Caco-2 (cell line): ENCODE results near the gene STK33. TPM values are rescaled to one million over a fixed set of nuclear protein-coding genes. Genes with fewer than 3 reads are reported as not detected.

Experiments used
- BruUV-seq: library from RNA; stranded (reverse); fragments of 400-500 nt; replicated peaks from 2 replicates; lab custom pipeline; 2021; lab: Mats Ljungman, UMichigan
- CTCF ChIA-PET: fragments of 300-600 bp; sonication (Branson Sonifier 250); formaldehyde crosslinking; loops from one replicate; lab custom pipeline; 2022; ENCODE audit warnings: antibody characterized with exemption; lab: Charles Lee
- POLR2A ChIA-PET: fragments of 300-600 bp; sonication (Branson Sonifier 250); formaldehyde crosslinking; loops from one replicate; lab custom pipeline; 2022; ENCODE audit warnings: antibody characterized with exemption; lab: Charles Lee
- DNase-seq, 2 experiments: peaks; one replicate each; pipeline versions ENCODE4 v3.0.0 to v3.0.0-alpha.2; 2020 to 2022
- H3K27me3 ChIP-seq: replicated peaks from 2 replicates; pipeline ENCODE4 v1.6.0; 2011; ENCODE audit warnings: low read length; ENCODE audit not compliant: control insufficient read depth, insufficient read depth
- H3K36me3 ChIP-seq: 2 replicates; pipeline ENCODE4 v1.5.1; 2011; ENCODE audit warnings: low read length; ENCODE audit not compliant: control insufficient read depth, insufficient read depth
- H3K4me1 ChIP-seq: fragments of 250-450 bp; sonication (Bioruptor Pico); 2 replicates; pipeline ENCODE4 v1.5.1; 2020; ENCODE audit warnings: mild to moderate bottlenecking
- H3K4me3 ChIP-seq: 2 replicates; pipeline ENCODE4 v1.5.1; 2011; ENCODE audit warnings: low read depth, mild to moderate bottlenecking, control low read depth, low read length
- H3K9me3 ChIP-seq: fragments of 250-450 bp; sonication (Bioruptor Pico); 2 replicates; pipeline ENCODE4 v1.5.1; 2020; ENCODE audit warnings: mild to moderate bottlenecking, moderate library complexity
- H3K27ac Mint-ChIP-seq: one replicate; pipeline ENCODE4 v1.8.0; 2022; ENCODE audit warnings: mixed read lengths; ENCODE audit not compliant: unreplicated experiment
- H3K27me3 Mint-ChIP-seq: one replicate; pipeline ENCODE4 v1.8.0; 2022; ENCODE audit warnings: mixed read lengths; ENCODE audit not compliant: insufficient read depth, unreplicated experiment
- H3K36me3 Mint-ChIP-seq: one replicate; pipeline ENCODE4 v1.8.0; 2022; ENCODE audit warnings: mild to moderate bottlenecking, mixed read lengths; ENCODE audit not compliant: insufficient read depth, unreplicated experiment
- H3K4me1 Mint-ChIP-seq: one replicate; pipeline ENCODE4 v1.8.0; 2022; ENCODE audit warnings: low read depth, mixed read lengths; ENCODE audit not compliant: unreplicated experiment
- H3K4me3 Mint-ChIP-seq: one replicate; pipeline ENCODE4 v1.8.0; 2022; ENCODE audit warnings: mild to moderate bottlenecking, moderate library complexity, mixed read lengths; ENCODE audit not compliant: unreplicated experiment
- H3K9me3 Mint-ChIP-seq: one replicate; pipeline ENCODE4 v1.8.0; 2022; ENCODE audit warnings: mixed read lengths; ENCODE audit not compliant: unreplicated experiment
- CTCF ChIP-seq, 2 experiments: fragments of 200-600 bp in 1 of 2; IDR thresholded peaks; 1 replicate in 1 of 2; 2 replicates in 1 of 2; pipeline versions ENCODE4 v1.5.1 to v1.8.0; 2011 to 2022; ENCODE audit warnings: antibody characterized with exemption in 1 of 2, control low read depth in 1 of 2, inconsistent platforms in 1 of 2, low read depth in 1 of 2, low read length in 1 of 2, mild to moderate bottlenecking in 1 of 2, moderate library complexity in 1 of 2; ENCODE audit not compliant: insufficient read depth in 1 of 2, severe bottlenecking in 1 of 2, unreplicated experiment in 1 of 2
- intact Hi-C: fragments of 100-400 bp; cut with micrococcal nuclease; formaldehyde crosslinking; loops from one replicate; pipeline ENCODE4 v1.10.0; 2022; ENCODE audit not compliant: unreplicated experiment
- total RNA-seq: library from RNA; stranded (reverse); gene quantifications from 2 replicates; pipeline ENCODE4 v1.2.3, GENCODE V29; 2022

Gene STK33
- total RNA-seq, 1 experiment from 2014 or later: 0.98 TPM

- Histone ChIP-seq H3K4me3 (no peak overlapping the region), H3K36me3 (no peaks in the 10 kb centered on the region), H3K9me3 (no peaks in the 10 kb centered on the region), H3K27me3 (no peaks in the 10 kb centered on the region), H3K4me1 (peaks cover 4% of the 10 kb centered on the region; the same call in 1 of the 2 replicates)
- Mint-ChIP-seq H3K27ac (no peak overlapping the region), H3K9me3 (no peaks in the 10 kb centered on the region), H3K36me3 (no peaks in the 10 kb centered on the region), H3K4me3 (no peak overlapping the region), H3K4me1 (no peaks in the 10 kb centered on the region), H3K27me3 (no peaks in the 10 kb centered on the region)
- no peak for DNase-seq
- intact Hi-C loops: no loop called here
- BruUV-seq: no TSS peak
- POLR2A ChIA-PET: no interaction called here
- TF ChIP-seq CTCF (IDR thresholded peaks at IDR 0.05; ENCODE audit: insufficient read depth in 1 of 2, low read depth in 1 of 2, low read length in 1 of 2, severe bottlenecking in 1 of 2, unreplicated experiment in 1 of 2): no peak
- CTCF ChIA-PET: no interaction called here
Measured at GRCh38 chr11:8440649-8441048, 153.4 kb downstream of the STK33 start.

GRCh38 chr11:8429483-8429882, 164.5 kb downstream of the STK33 start:
- H3K27me3 Mint-ChIP-seq: peaks cover 23% of the 10 kb centered on the region
- no TSS peak for BruUV-seq

GRCh38 chr11:8426076-8426475, 168.0 kb downstream of the STK33 start:
- H3K27ac Mint-ChIP-seq: no peak overlapping the region
- DNase-seq: no peak
- H3K36me3 ChIP-seq: no peaks in the 10 kb centered on the region
- peaks cover 4% of the 10 kb centered on the region; the same call in 1 of the 2 replicates for H3K9me3 ChIP-seq
- peaks cover 25% of the 10 kb centered on the region for H3K27me3 Mint-ChIP-seq
- intact Hi-C loops: no loop called here
- no peaks in the 10 kb centered on the region for H3K27me3 ChIP-seq
- no peaks in the 10 kb centered on the region for H3K36me3 Mint-ChIP-seq
- H3K9me3 Mint-ChIP-seq: no peaks in the 10 kb centered on the region
- H3K4me3 ChIP-seq: no peak overlapping the region
- ChIA-PET POLR2A (no interaction called here), CTCF (no interaction called here)
- BruUV-seq: no TSS peak
- no peak overlapping the region for H3K4me3 Mint-ChIP-seq
- H3K4me1 ChIP-seq: no peaks in the 10 kb centered on the region
- no peaks in the 10 kb centered on the region for H3K4me1 Mint-ChIP-seq
- no peak for TF ChIP-seq CTCF (IDR thresholded peaks at IDR 0.05; ENCODE audit: insufficient read depth in 1 of 2, low read depth in 1 of 2, low read length in 1 of 2, severe bottlenecking in 1 of 2, unreplicated experiment in 1 of 2)

More at GRCh38 chr11:8429483-8429882, 164.5 kb downstream of the STK33 start:
- H3K4me1 Mint-ChIP-seq: no peaks in the 10 kb centered on the region
- POLR2A ChIA-PET: no interaction called here
- Histone ChIP-seq H3K4me3 (no peak overlapping the region), H3K4me1 (no peaks in the 10 kb centered on the region), H3K36me3 (no peaks in the 10 kb centered on the region), H3K27me3 (no peaks in the 10 kb centered on the region), H3K9me3 (peaks cover 4% of the 10 kb centered on the region; the same call in 1 of the 2 replicates)
- DNase-seq: no peak
- no peak overlapping the region for H3K4me3 Mint-ChIP-seq
- no peaks in the 10 kb centered on the region for H3K9me3 Mint-ChIP-seq
- TF ChIP-seq CTCF (IDR thresholded peaks at IDR 0.05; ENCODE audit: insufficient read depth in 1 of 2, low read depth in 1 of 2, low read length in 1 of 2, severe bottlenecking in 1 of 2, unreplicated experiment in 1 of 2): no peak
- no peak overlapping the region for H3K27ac Mint-ChIP-seq
- intact Hi-C loops: no loop called here
- CTCF ChIA-PET: no interaction called here
- H3K36me3 Mint-ChIP-seq: no peaks in the 10 kb centered on the region
